GM10847 (cell line): ENCODE results near the gene CEP68.

Source experiments
- POLR2A ChIP-seq: IDR thresholded peaks from 2 replicates; pipeline ENCODE4 v1.6.1; 2011; ENCODE audit not compliant: insufficient read length; ENCODE audit errors: extremely low read depth

The CEP68 gene

GRCh38 chr2:65064728-65065552 is 8.7 kb downstream of the CEP68 start:
- TF ChIP-seq POLR2A: no peak

DNA sequence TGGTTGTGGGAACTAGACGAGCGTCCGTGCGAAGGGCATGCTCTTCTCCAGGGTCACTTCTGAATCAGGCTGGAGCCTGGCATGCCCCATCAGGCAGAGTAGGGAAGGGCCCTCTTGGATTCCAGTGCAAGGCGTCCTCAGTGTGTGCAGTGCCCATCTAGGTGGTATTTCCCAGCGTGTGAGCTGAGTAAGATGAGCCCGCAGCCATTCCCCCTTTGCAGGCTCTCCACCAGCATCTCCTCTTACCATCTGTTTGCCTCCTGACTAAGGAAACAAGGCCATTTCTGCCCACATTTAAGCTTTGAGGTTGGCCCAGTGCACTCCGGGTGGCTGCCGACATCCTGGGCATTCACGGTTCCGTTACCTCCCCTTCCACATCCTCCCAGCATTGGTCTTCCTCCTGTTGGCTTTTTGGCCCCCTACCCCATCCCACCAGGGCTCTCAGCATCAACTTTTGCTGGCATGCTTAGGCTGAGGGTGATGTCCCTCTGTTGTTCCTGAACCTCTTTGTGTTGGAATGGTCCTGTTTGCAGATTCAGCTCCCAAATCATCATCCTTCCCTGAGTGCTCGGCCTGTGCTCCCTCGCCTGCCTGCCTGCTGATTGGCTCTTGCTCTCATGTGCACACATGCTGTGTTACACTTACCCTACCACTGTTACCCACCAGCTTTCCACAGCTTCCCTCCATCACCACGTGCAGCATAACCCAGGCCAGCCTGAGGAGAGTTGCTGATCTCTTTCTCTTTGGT is 11.8 kb downstream of the CEP68 start:
- TF ChIP-seq POLR2A: no peak

GRCh38 chr2:65069439-65069824 is 13.2 kb downstream of the CEP68 start:
- no peak for TF ChIP-seq POLR2A

GRCh38 chr2:65070172-65070830 is 14.1 kb downstream of the CEP68 start:
- TF ChIP-seq POLR2A: no peak

DNA sequence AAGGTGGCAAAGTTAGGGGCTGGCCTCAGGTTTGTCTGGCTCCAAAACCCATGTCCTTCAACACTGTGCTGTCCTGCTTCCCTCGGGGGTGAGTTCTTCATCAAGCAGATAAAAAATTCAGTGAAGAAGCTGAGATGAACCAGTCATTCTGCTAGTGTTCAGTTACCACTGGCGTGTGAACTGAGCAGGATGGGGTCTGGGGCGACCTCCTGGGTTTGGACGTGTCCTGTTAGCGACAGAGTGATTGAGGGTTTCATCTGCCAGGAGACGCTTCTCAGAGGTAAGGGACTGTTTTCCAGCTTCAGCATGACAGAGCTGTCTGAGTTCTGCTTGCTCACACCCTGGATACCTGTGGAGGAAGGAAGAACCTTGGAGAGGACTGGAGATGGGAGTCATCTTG is 14.6 kb downstream of the CEP68 start:
- TF ChIP-seq POLR2A: no peak

DNA sequence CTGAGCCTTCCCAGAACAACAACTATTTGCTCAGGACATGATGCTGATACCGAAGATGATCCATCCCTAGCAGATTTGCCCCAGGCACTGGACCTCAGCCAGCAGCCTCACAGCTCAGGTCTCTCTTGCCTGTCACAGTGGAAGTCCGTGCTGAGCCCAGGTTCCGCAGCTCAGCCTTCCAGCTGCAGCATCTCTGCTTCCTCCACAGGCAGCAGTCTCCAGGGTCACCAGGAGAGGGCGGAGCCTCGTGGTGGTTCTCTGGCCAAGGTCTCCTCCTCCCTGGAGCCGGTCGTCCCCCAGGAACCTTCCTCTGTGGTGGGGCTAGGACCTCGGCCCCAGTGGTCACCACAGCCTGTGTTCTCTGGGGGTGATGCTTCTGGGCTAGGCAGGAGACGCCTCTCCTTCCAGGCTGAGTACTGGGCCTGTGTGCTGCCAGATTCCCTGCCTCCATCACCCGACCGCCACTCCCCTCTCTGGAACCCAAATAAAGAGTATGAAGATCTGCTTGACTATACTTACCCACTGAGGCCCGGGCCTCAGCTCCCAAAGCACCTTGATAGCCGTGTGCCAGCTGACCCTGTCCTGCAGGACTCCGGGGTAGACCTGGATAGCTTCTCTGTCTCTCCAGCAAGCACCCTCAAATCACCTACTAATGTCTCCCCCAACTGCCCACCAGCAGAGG is 15.4 kb downstream of the CEP68 start:
- TF ChIP-seq POLR2A: no peak

- no peak for TF ChIP-seq POLR2A
These were observed 16.2 kb downstream of the CEP68 start for GRCh38 chr2:65072181-65072970.

DNA sequence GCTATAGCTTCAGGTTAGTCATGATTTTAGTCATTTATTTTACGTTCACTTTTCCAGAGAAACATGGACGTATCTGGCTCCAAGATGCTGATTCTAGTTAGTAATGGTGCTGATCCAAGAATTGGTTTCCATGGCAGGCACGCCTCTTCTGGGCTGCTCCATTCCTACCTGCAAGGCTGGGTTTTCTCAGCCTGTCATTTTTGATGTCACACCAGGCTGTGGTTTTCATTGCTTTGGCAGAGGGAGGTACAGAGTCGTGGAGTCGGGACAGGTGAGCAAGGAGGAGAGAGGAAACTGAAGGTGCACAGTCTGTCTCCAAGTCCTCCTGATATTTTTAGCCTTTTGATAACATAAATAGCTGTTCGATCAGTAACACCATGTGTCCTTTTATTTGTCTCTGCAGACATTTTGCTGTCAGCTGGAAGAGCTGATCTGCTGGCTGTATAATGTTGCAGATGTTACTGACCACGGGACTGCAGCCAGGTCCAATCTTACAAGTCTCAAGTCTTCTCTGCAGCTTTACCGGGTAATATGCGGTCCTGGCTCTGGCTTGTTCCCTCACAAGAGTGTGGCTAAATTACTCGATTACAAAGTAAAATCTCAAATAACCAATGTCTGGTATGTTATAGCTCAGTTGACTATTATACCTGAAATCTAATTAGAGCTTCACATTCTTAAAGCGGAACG is 17.8 kb downstream of the CEP68 start:
- no peak for TF ChIP-seq POLR2A

- TF ChIP-seq POLR2A: no peak
These were observed 19.0 kb downstream of the CEP68 start for GRCh38 chr2:65075176-65075575.

GRCh38 chr2:65075605-65076344 is 19.6 kb downstream of the CEP68 start:
- no peak for TF ChIP-seq POLR2A

- TF ChIP-seq POLR2A: no peak
These were observed 20.1 kb downstream of the CEP68 start for GRCh38 chr2:65076345-65076710.

GRCh38 chr2:65077898-65078297 is 21.7 kb downstream of the CEP68 start:
- no peak for TF ChIP-seq POLR2A

- no peak for TF ChIP-seq POLR2A
These were observed 22.8 kb downstream of the CEP68 start for GRCh38 chr2:65079017-65079416.
